Measurements from ENCODE around the gene ABCB8.
A peak's percentile ranks its signal among the peaks of the same experiment; 100 is the strongest.

ABCB8 gene

DNA sequence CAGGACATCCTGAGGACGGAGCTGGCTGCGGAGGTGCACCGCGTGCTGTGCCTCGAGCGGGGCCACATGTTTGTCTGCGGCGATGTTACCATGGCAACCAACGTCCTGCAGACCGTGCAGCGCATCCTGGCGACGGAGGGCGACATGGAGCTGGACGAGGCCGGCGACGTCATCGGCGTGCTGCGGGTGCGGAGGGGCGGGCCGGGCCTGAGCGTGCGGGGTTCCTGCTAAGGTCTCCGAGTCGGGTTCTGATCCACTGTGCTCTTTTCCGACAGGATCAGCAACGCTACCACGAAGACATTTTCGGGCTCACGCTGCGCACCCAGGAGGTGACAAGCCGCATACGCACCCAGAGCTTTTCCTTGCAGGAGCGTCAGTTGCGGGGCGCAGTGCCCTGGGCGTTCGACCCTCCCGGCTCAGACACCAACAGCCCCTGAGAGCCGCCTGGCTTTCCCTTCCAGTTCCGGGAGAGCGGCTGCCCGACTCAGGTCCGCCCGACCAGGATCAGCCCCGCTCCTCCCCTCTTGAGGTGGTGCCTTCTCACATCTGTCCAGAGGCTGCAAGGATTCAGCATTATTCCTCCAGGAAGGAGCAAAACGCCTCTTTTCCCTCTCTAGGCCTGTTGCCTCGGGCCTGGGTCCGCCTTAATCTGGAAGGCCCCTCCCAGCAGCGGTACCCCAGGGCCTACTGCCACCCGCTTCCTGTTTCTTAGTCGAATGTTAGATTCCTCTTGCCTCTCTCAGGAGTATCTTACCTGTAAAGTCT, 14.3 kb upstream of the ABCB8 start:
- H3K4me1 Mint-ChIP-seq = peaks cover 35% of the 10 kb centered on the region
- peaks cover 3% of the 10 kb centered on the region for H3K27me3 Mint-ChIP-seq
- peak; percentile 72 for ATAC-seq (ENCODE audit: low read depth)
- H3K27ac Mint-ChIP-seq = peak overlapping the region; percentile 98
- H3K4me3 Mint-ChIP-seq = peak overlapping the region; percentile 98
- DNase-seq (ENCODE audit: low spot score in 2 of 2) = peak; percentile 85 to 89
- H3K9me3 Mint-ChIP-seq = no peaks in the 10 kb centered on the region
- H3K36me3 Mint-ChIP-seq = no peaks in the 10 kb centered on the region

DNA sequence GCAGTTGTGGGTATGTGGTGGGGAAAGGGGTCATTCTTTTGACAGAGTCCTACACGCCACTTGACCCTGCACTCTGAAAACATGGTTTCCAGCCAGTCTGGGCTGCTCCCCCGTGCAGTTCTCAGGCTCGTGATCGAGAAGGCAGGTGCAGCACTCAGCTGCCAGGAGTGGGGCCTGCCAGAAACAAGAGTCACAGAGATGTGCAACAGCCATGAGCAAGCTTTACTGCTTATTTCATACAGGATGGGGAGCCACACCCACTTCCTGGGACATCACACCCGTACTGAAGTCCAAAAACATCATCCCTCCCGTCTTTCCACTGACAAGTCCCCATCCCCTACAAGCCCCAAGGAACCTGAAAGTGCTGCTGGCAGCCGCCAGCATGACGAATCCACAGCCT, 13.3 kb upstream of the ABCB8 start:
- H3K9me3 Mint-ChIP-seq = no peaks in the 10 kb centered on the region
- no peak for DNase-seq (ENCODE audit: low spot score in 2 of 2)
- peaks cover 6% of the 10 kb centered on the region for H3K27me3 Mint-ChIP-seq
- ATAC-seq (ENCODE audit: low read depth) = no peak
- H3K36me3 Mint-ChIP-seq = no peaks in the 10 kb centered on the region
- H3K4me1 Mint-ChIP-seq = peaks cover 39% of the 10 kb centered on the region
- peak overlapping the region; percentile 49 for H3K4me3 Mint-ChIP-seq
- peak overlapping the region; percentile 98 for H3K27ac Mint-ChIP-seq

DNA sequence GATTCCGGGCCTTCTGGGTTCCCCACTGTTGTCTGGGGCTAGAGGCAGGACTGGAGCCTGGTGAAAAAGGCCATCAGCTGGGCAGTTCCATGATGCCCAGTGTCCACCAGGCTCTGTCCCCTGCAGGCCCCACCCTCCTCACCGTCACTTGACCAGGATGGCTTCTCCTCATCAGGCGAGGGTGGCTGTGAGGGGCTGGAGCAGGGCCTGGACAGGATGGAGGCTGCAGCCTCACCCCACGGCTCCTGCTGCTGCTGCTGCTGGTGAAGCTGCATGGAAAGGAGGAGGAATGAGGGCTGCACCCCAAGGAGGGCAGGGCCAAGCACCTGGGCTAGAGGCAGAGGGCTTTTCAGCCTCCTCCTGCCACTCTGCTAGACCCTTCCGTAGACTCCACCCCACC, 12.3 kb upstream of the ABCB8 start:
- no peaks in the 10 kb centered on the region for H3K9me3 Mint-ChIP-seq
- H3K4me1 Mint-ChIP-seq = peaks cover 36% of the 10 kb centered on the region
- peaks cover 9% of the 10 kb centered on the region for H3K27me3 Mint-ChIP-seq
- no peak for ATAC-seq (ENCODE audit: low read depth)
- no peak for DNase-seq (ENCODE audit: low spot score in 2 of 2)
- H3K4me3 Mint-ChIP-seq = no peak overlapping the region
- H3K36me3 Mint-ChIP-seq = no peaks in the 10 kb centered on the region
- peak overlapping the region; percentile 98 for H3K27ac Mint-ChIP-seq

DNA sequence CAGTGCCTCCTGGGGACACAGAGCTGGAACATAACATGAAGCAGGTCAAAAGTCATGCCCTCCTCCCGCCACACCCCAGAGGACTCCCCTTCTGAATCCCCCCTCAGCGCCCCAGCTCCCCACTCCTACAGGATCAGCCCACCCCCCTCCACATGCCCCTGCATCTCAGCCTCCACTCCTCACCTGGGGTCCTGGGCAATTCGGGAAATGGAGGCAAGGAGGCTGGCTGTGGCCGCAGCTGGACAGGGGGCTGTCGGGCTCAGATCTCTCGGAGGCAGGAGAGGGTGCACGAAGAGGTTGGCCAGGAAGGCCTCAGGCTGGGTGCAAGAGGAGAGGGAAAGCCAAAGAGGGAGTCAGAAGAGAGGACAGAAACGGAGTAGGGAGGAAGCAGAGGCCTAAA, 11.7 kb upstream of the ABCB8 start:
- DNase-seq (ENCODE audit: low spot score in 2 of 2) = no peak
- peak overlapping the region; percentile 46 for H3K27ac Mint-ChIP-seq
- H3K36me3 Mint-ChIP-seq = no peaks in the 10 kb centered on the region
- ATAC-seq (ENCODE audit: low read depth) = no peak
- peaks cover 13% of the 10 kb centered on the region for H3K27me3 Mint-ChIP-seq
- no peaks in the 10 kb centered on the region for H3K9me3 Mint-ChIP-seq
- H3K4me1 Mint-ChIP-seq = peaks cover 34% of the 10 kb centered on the region
- no peak overlapping the region for H3K4me3 Mint-ChIP-seq

DNA sequence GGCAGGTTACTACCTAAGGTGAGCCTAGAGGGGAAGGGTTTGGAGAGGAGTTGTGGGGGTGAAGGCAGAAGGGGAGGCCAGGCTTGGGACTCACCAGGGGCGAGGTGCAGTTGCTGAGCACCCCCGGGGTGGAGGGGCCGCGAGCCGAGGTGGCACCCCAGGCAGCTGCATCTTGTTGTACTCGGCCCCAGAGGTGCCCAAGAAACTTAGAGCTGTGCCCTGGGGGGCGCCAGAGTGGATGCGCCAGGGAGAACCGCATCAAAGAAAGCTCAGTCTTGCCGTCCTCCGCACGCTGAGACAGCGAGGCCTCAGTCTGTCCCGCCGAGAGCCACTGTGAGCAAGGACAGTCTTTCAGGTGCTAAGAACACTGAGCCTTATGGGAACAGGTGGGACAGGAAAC, 11.3 kb upstream of the ABCB8 start:
- H3K36me3 Mint-ChIP-seq = no peaks in the 10 kb centered on the region
- H3K9me3 Mint-ChIP-seq = no peaks in the 10 kb centered on the region
- H3K27ac Mint-ChIP-seq = peak overlapping the region; percentile 46
- peaks cover 13% of the 10 kb centered on the region for H3K27me3 Mint-ChIP-seq
- peaks cover 34% of the 10 kb centered on the region for H3K4me1 Mint-ChIP-seq
- ATAC-seq (ENCODE audit: low read depth) (no peak), DNase-seq (ENCODE audit: low spot score in 2 of 2) (no peak)
- H3K4me3 Mint-ChIP-seq = peak overlapping the region; percentile 91

DNA sequence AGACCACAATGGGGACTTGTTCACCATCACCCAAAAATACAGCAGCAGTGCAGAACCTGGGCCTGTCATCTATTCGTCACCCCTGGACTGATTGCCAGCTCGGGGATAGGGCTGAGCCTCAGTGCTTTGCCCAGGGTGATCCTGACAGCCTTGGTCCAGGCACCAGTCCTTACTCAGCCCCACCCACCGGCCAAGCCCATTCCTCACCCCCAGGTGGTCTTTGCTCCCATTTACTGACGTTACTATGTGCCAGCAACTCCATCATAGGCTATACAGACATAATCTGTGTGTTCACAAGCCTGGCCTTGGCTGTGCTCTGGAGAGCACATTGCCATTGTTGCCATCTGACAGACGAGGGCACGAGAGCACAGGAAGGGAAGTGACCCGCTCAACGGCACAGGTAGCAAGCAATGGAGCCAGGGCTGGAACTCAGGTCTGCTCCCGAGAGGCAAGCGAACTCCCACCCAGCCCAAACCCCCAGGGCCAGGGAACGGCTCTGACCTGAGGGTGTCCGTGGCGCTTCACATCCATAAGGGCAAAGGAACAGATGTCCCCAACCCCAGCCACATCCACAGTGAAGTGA, 10.8 kb upstream of the ABCB8 start:
- Mint-ChIP-seq H3K4me3 (peak overlapping the region; percentile 91), H3K27ac (peak overlapping the region; percentile 92), H3K36me3 (no peaks in the 10 kb centered on the region), H3K27me3 (peaks cover 13% of the 10 kb centered on the region), H3K4me1 (peaks cover 33% of the 10 kb centered on the region), H3K9me3 (no peaks in the 10 kb centered on the region)
- DNase-seq (ENCODE audit: low spot score in 2 of 2) (no peak), ATAC-seq (ENCODE audit: low read depth) (no peak)

DNA sequence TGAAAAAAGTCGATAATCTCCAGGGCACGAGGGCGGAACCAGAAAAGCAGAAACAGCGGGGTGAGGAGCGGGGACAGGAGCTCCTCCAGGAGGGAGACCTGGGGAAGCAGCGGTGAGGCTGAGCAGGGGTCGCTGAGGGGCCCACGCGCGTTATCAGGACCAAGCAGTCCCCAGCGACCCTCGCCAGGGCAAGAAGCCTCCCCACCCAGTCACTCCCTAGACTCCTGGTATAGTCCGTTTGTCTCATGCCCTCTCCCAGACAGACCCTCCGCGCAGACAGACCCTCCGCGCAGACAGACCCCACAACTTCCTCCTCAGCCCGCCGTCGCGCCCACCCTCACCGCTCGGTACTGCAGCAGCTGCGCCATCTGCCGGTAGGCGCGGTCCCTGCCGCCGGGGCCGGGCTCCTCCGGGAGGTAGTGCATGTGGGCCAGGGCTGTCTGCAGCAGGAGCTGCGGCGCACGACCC, 10.3 kb upstream of the ABCB8 start:
- H3K27me3 Mint-ChIP-seq = peaks cover 15% of the 10 kb centered on the region
- H3K4me3 Mint-ChIP-seq = peak overlapping the region; percentile 91

DNA sequence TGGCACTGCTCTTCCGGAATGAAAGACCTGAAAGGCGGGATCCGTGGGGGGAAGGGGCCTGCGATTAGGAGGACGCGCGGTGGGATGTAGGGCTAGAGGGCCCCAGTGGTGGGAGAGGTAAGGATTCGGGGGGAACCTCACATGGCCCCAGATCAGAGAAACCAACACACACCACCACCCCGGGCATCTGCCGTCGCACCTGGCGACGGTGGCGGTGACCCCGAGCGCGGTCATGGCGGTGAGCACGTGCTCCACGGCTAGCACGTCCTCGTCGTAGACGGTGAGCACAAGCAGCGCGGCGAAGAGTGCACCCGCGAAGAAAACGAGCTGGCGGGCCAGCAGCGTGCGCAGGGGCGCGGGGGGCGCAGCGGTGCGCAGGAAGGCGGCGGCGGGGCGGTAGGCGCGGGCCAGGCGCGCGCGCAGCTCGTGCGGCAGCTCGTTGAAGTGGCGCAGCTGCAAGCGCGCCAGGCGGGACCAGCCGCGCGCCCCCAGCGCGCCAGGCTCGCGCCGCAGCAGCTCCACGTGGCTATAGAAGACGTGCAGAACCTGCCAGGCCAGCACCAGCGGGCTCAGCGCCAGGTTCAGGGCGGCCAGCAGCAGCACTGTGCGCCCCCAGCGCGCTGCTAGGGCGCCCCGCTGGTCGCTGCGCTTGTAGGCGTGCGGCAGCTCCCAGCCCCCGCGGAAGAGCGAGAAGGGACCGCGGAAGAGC, 9.7 kb upstream of the ABCB8 start:
- H3K27ac Mint-ChIP-seq = peak overlapping the region; percentile 92
- DNase-seq (ENCODE audit: low spot score in 2 of 2) (peak in 1 of 2 donors; percentile 33), ATAC-seq (ENCODE audit: low read depth) (peak; percentile 42)
- H3K36me3 Mint-ChIP-seq = no peaks in the 10 kb centered on the region
- peak overlapping the region; percentile 91 for H3K4me3 Mint-ChIP-seq
- H3K9me3 Mint-ChIP-seq = no peaks in the 10 kb centered on the region
- H3K4me1 Mint-ChIP-seq = peaks cover 30% of the 10 kb centered on the region
- H3K27me3 Mint-ChIP-seq = peaks cover 15% of the 10 kb centered on the region

More for the DNA sequence above, 10.3 kb upstream of the ABCB8 start:
- Mint-ChIP-seq H3K4me1 (peaks cover 30% of the 10 kb centered on the region), H3K27ac (peak overlapping the region; percentile 92), H3K36me3 (no peaks in the 10 kb centered on the region), H3K9me3 (no peaks in the 10 kb centered on the region)
- DNase-seq (ENCODE audit: low spot score in 2 of 2) = peak; percentile 74 to 91
- peak; percentile 50 for ATAC-seq (ENCODE audit: low read depth)

DNA sequence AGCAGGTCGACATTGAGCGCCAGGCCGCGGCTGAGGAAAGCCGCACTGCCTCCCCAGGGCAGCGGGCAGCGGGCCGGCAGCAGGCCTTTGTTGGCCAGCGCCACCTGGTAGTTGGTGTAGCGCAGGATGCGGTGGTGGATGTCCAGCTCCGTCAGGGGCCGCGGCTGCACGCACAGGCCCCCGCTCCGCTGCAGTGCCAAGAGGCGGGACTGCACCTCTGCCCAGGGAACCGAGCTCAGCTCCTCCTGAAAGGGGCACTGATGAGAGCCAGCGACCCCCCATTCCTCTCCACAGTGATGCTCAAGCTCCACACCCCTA, 9.2 kb upstream of the ABCB8 start:
- Mint-ChIP-seq H3K4me3 (peak overlapping the region; percentile 80), H3K36me3 (no peaks in the 10 kb centered on the region), H3K27me3 (peaks cover 15% of the 10 kb centered on the region), H3K9me3 (no peaks in the 10 kb centered on the region), H3K4me1 (peaks cover 30% of the 10 kb centered on the region), H3K27ac (no peak overlapping the region)
- ATAC-seq (ENCODE audit: low read depth) = no peak
- DNase-seq (ENCODE audit: low spot score in 2 of 2) = no peak

DNA sequence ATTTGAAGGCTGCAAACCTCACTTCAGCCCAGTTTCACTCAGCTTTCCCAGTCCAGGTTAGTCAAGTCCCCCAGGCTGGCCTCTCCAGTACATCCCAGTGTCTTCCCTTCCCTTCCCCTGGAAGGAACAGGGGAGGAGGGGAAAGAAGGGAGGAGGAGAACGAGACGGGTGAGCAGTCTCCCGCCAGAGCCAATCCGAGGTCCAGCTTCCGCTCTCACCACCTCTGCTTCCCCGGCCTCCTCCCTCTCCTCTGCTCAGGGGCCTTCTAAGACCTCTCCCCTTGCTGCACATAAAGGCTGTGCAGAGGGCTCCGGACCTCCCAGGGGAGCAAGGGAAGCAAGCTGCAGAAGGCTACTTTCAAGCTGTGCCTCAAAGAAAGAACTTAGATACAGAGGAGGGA, 8.0 kb upstream of the ABCB8 start:
- no peaks in the 10 kb centered on the region for H3K36me3 Mint-ChIP-seq
- no peaks in the 10 kb centered on the region for H3K9me3 Mint-ChIP-seq
- H3K4me1 Mint-ChIP-seq = peaks cover 21% of the 10 kb centered on the region
- H3K27me3 Mint-ChIP-seq = peaks cover 20% of the 10 kb centered on the region
- H3K4me3 Mint-ChIP-seq = no peak overlapping the region
- ATAC-seq (ENCODE audit: low read depth) (no peak), DNase-seq (ENCODE audit: low spot score in 2 of 2) (no peak)
- H3K27ac Mint-ChIP-seq = no peak overlapping the region

DNA sequence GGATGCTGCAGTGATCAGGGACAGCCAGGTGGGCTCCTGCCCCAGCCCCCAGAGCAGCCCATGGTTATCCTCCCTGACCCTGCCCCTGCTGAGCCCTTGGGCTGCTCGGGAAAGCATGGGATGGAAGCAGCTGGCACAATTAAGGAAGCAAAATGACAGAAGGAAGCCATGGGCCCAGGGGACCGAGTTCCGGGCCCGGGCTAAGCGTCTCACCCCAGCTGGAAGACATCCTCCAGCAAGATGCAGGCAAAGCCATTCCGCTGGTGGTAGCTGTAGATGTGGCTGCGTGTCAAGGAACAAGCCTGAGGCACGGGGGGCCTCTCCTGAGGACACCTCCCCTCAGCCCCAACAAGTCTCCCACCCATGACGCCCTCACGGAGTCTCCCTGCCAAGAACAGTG, 5.0 kb upstream of the ABCB8 start:
- ATAC-seq (ENCODE audit: low read depth) (no peak), DNase-seq (ENCODE audit: low spot score in 2 of 2) (no peak)
- peaks cover 20% of the 10 kb centered on the region for H3K27me3 Mint-ChIP-seq
- H3K4me1 Mint-ChIP-seq = peaks cover 13% of the 10 kb centered on the region
- no peaks in the 10 kb centered on the region for H3K9me3 Mint-ChIP-seq
- no peak overlapping the region for H3K4me3 Mint-ChIP-seq
- no peak overlapping the region for H3K27ac Mint-ChIP-seq
- no peaks in the 10 kb centered on the region for H3K36me3 Mint-ChIP-seq

DNA sequence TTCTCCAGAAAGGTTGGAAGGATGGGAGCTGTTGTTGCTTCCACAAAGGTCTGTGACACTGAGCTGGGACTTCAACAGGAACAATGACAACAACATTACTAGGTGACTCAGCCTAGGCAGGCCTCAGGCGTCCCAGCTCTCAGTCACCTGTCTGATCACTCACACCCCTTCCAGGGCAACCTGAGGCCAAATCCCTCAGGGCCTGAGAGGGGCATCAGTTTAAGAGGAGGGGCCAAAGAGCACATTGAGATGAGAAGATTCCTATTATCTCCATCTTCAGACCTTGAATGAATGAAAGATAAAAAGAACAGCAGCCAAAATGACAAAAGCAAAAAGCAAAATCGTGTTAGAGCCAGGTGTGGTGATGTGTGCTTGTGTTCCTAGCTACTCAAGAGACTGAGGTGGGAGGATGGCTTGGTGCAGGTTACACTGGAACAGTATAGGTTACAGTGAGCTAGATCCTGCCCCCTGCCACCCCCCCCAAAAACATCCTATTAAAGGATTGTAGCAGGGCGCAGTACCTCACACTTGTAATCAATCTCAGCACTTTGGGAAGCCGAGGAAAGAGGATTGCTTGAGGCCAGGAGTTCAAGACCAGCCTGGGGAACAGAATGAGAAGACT, 3.7 kb upstream of the ABCB8 start, which contains the start of gene ATG9B:
ATG9B (minus strand) TSS at position 60 of the 622 bp plus-strand sequence. CDS start 71 bp downstream, outside the sequence.
- Mint-ChIP-seq H3K4me1 (peaks cover 10% of the 10 kb centered on the region), H3K4me3 (no peak within 1 kb of the TSS), H3K27ac (peak within 1 kb of the TSS; percentile 83), H3K36me3 (no peaks in the 10 kb centered on the region), H3K27me3 (peaks cover 14% of the 10 kb centered on the region), H3K9me3 (no peaks in the 10 kb centered on the region)
- ATAC-seq (ENCODE audit: low read depth) (no peak), DNase-seq (ENCODE audit: low spot score in 2 of 2) (no peak)

DNA sequence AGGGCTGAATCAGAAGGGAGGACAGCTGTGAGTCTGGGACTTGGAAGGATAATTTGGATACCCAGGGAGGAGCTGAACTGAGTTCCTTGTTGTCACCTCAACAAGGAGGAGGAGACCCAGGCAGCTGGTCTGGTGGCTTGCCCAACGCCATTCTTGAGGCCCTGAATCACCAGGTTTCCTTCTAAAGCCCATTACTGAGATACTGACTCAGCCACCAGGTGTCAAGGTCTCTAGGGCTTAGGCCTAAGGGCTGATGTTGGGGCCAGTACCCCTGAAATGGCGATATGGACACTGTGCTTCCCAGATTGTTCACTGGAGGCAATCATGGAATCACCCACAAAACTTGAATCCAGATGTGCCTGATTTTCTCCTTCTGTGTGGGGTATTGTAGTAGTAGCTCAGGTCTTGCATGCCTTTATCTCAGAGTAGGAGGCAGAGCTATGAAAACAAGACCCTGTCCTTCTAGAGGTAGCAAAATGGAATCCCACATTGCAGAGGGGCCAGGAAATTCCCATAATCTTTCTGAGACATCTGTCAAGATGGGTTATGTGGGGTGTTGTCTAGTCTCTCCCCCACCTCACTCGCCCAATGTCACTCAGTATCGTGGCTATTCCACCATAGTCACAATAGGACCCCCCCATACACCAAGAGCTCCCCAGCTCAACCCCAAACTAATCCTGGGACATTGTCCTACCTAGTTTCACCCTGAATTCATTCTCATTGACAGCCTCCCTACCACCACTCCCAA, 2.2 kb upstream of the ABCB8 start:
- H3K36me3 Mint-ChIP-seq = no peaks in the 10 kb centered on the region
- ATAC-seq (ENCODE audit: low read depth) (no peak), DNase-seq (ENCODE audit: low spot score in 2 of 2) (no peak)
- H3K4me3 Mint-ChIP-seq = no peak overlapping the region
- H3K4me1 Mint-ChIP-seq = peaks cover 12% of the 10 kb centered on the region
- peak overlapping the region; percentile 99 for H3K27ac Mint-ChIP-seq
- no peaks in the 10 kb centered on the region for H3K9me3 Mint-ChIP-seq
- peaks cover 10% of the 10 kb centered on the region for H3K27me3 Mint-ChIP-seq
